Vagina (tissue), 2 donors: Measurements from ENCODE around the gene TRPM4. TPM values are rescaled to one million over a fixed set of nuclear protein-coding genes. Genes with fewer than 3 reads are reported as not detected.

Experiments
- DNase-seq, 2 donors: peaks; one replicate each; pipeline ENCODE4 v3.0.0-alpha.2; 2017; ENCODE audit errors: extremely low spot score in 2 of 2
- H3K27ac ChIP-seq: fragments of 200-600 bp; sonication (generic); one replicate; pipeline ENCODE4 v1.5.1; 2019
- H3K27me3 ChIP-seq: fragments of 200-600 bp; sonication (generic); one replicate; pipeline ENCODE4 v1.5.1; 2019
- H3K36me3 ChIP-seq, 2 donors: fragments of 200-600 bp; sonication (generic); one replicate each; pipeline ENCODE4 v1.5.1; 2017 to 2019
- H3K4me1 ChIP-seq: fragments of 200-600 bp; sonication (generic); one replicate; pipeline ENCODE4 v1.5.1; 2019
- H3K4me3 ChIP-seq, 2 donors: fragments of 200-600 bp; sonication (generic); 1 replicate in 1 of 2; 2 replicates in 1 of 2; pipeline ENCODE4 v1.5.1; 2016 to 2019
- H3K9me3 ChIP-seq: fragments of 200-600 bp; sonication (generic); one replicate; pipeline ENCODE4 v1.5.1; 2019
- CTCF ChIP-seq, 3 experiments: fragments of 450-650 bp in 2 of 3; fragments of 200-600 bp in 1 of 3; sonication (generic) in 1 of 3; IDR thresholded peaks; one replicate each; pipeline ENCODE4 v1.5.1; 2017 to 2019; ENCODE audit warnings: antibody characterized with exemption in 3 of 3, mild to moderate bottlenecking in 2 of 3, moderate library complexity in 2 of 3
- POLR2A ChIP-seq, 2 donors: fragments of 450-650 bp; IDR thresholded peaks; one replicate each; pipeline ENCODE4 v1.6.1; 2017; ENCODE audit warnings: antibody characterized with exemption in 2 of 2, mild to moderate bottlenecking in 2 of 2, moderate library complexity in 2 of 2
- POLR2AphosphoS5 ChIP-seq, 2 donors: sonication (generic); formaldehyde crosslinking; IDR thresholded peaks; one replicate each; pipeline ENCODE4 v1.9.0; 2017; ENCODE audit warnings: antibody characterized with exemption in 2 of 2, mild to moderate bottlenecking in 2 of 2, low read depth in 1 of 2; ENCODE audit not compliant: insufficient read depth in 1 of 2
- intact Hi-C: fragments of 100-400 bp; cut with DNase I; formaldehyde crosslinking; loops from one replicate; pipeline ENCODE4 v1.15.1; 2023
- total RNA-seq: library from RNA; depleted of rRNA; stranded (reverse); fragments of >200 nt; gene quantifications from one replicate; pipeline ENCODE4 v1.2.3, GENCODE V29; 2016

TRPM4 gene
- total RNA-seq, 1 donor from 2014 or later, result 22.8 TPM

- intact Hi-C loops, result no loop called here
- Histone ChIP-seq H3K27ac (no peak overlapping the region), H3K27me3 (no peaks in the 10 kb centered on the region), H3K9me3 (no peaks in the 10 kb centered on the region), H3K4me3 (no peak overlapping the region), H3K4me1 (no peaks in the 10 kb centered on the region), H3K36me3 (peaks cover 0 to 33% of the 10 kb centered on the region in 2 donors)
- TF ChIP-seq POLR2A (IDR thresholded peaks at IDR 0.05) (no peak), POLR2AphosphoS5 (IDR thresholded peaks at IDR 0.05; ENCODE audit: insufficient read depth in 1 of 2, low read depth in 1 of 2) (no peak), CTCF (IDR thresholded peaks at IDR 0.05) (no peak)
- DNase-seq, result no peak
Measured at GRCh38 chr19:49189259-49189658, 31.7 kb downstream of the TRPM4 start.

- Histone ChIP-seq H3K36me3 (peaks cover 0 to 33% of the 10 kb centered on the region in 2 donors), H3K27me3 (no peaks in the 10 kb centered on the region), H3K4me1 (no peaks in the 10 kb centered on the region), H3K27ac (no peak overlapping the region), H3K9me3 (no peaks in the 10 kb centered on the region), H3K4me3 (no peak overlapping the region)
- no peak for DNase-seq
- TF ChIP-seq POLR2A (IDR thresholded peaks at IDR 0.05) (no peak), POLR2AphosphoS5 (IDR thresholded peaks at IDR 0.05; ENCODE audit: insufficient read depth in 1 of 2, low read depth in 1 of 2) (no peak), CTCF (IDR thresholded peaks at IDR 0.05) (no peak)
- intact Hi-C loops, result no loop called here
Measured at GRCh38 chr19:49190781-49191180, 33.2 kb downstream of the TRPM4 start.

- no peak for DNase-seq
- H3K36me3 ChIP-seq, result peaks cover 0 to 18% of the 10 kb centered on the region in 2 donors
- no peaks in the 10 kb centered on the region for H3K9me3 ChIP-seq
- H3K27me3 ChIP-seq, result no peaks in the 10 kb centered on the region
- no peak overlapping the region for H3K27ac ChIP-seq
- TF ChIP-seq CTCF (IDR thresholded peaks at IDR 0.05) (no peak), POLR2A (IDR thresholded peaks at IDR 0.05) (no peak), POLR2AphosphoS5 (IDR thresholded peaks at IDR 0.05; ENCODE audit: insufficient read depth in 1 of 2, low read depth in 1 of 2) (no peak)
- H3K4me3 ChIP-seq, result no peak overlapping the region
- no peaks in the 10 kb centered on the region for H3K4me1 ChIP-seq
- intact Hi-C loops, result no loop called here
Measured at GRCh38 chr19:49193822-49194394, 36.3 kb downstream of the TRPM4 start.

GRCh38 chr19:49194408-49194807, 36.8 kb downstream of the TRPM4 start:
- Histone ChIP-seq H3K36me3 (peaks cover 0 to 17% of the 10 kb centered on the region in 2 donors), H3K4me3 (no peak overlapping the region), H3K4me1 (no peaks in the 10 kb centered on the region), H3K27me3 (no peaks in the 10 kb centered on the region), H3K9me3 (no peaks in the 10 kb centered on the region), H3K27ac (no peak overlapping the region)
- DNase-seq, result no peak
- TF ChIP-seq POLR2AphosphoS5 (IDR thresholded peaks at IDR 0.05; ENCODE audit: insufficient read depth in 1 of 2, low read depth in 1 of 2) (no peak), POLR2A (IDR thresholded peaks at IDR 0.05) (no peak), CTCF (IDR thresholded peaks at IDR 0.05) (no peak)
- intact Hi-C loops, result no loop called here

GRCh38 chr19:49196527-49197240, 39.1 kb downstream of the TRPM4 start:
- H3K27ac ChIP-seq, result peak overlapping the region; percentile 29
- H3K9me3 ChIP-seq, result no peaks in the 10 kb centered on the region
- no peak for TF ChIP-seq CTCF (IDR thresholded peaks at IDR 0.05)
- no peak for TF ChIP-seq POLR2A (IDR thresholded peaks at IDR 0.05)
- no peak for TF ChIP-seq POLR2AphosphoS5 (IDR thresholded peaks at IDR 0.05; ENCODE audit: insufficient read depth in 1 of 2, low read depth in 1 of 2)
- intact Hi-C loops, result no loop called here
- peak overlapping the region in 1 of 2 donors; percentile 3 for H3K4me3 ChIP-seq
- H3K27me3 ChIP-seq, result no peaks in the 10 kb centered on the region
- H3K4me1 ChIP-seq, result no peaks in the 10 kb centered on the region
- DNase-seq, result no peak
- peaks cover 0 to 20% of the 10 kb centered on the region in 2 donors for H3K36me3 ChIP-seq
